Loucy (cell line): ENCODE results near the gene PLEKHG7.

ENCODE experiments used
- H2AFZ ChIP-seq: fragments of 200-600 bp; sonication (generic); 2 replicates; pipeline ENCODE4 v1.6.0; 2016; ENCODE audit warnings: antibody characterized with exemption, mild to moderate bottlenecking, low read length, moderate library complexity
- H3F3A ChIP-seq: fragments of 200-600 bp; 2 replicates; pipeline ENCODE4 v1.6.0; 2016; ENCODE audit warnings: antibody characterized with exemption, low read depth, mild to moderate bottlenecking
- H3K27me3 ChIP-seq: fragments of 200-600 bp; sonication (generic); 2 replicates; pipeline ENCODE4 v1.6.1; 2014; ENCODE audit warnings: low read length, mild to moderate bottlenecking; ENCODE audit not compliant: insufficient read depth, poor library complexity, severe bottlenecking
- H3K36me3 ChIP-seq: fragments of 200-600 bp; sonication (generic); 2 replicates; pipeline ENCODE4 v1.6.1; 2016; ENCODE audit warnings: low read length; ENCODE audit not compliant: insufficient read depth
- H3K4me1 ChIP-seq: fragments of 200-600 bp; sonication (generic); 2 replicates; pipeline ENCODE4 v1.5.1; 2014; ENCODE audit warnings: low read length, mild to moderate bottlenecking; ENCODE audit not compliant: insufficient read depth, poor library complexity, severe bottlenecking
- H3K4me2 ChIP-seq: fragments of 200-600 bp; sonication (generic); 2 replicates; pipeline ENCODE4 v1.6.0; 2014; ENCODE audit warnings: antibody characterized with exemption, low read length, low read depth, mild to moderate bottlenecking; ENCODE audit not compliant: poor library complexity, severe bottlenecking
- H3K4me3 ChIP-seq: fragments of 200-600 bp; sonication (generic); 2 replicates; pipeline ENCODE4 v1.5.1; 2014; ENCODE audit warnings: low read length, mild to moderate bottlenecking, mixed read lengths; ENCODE audit not compliant: poor library complexity, severe bottlenecking
- H3K79me2 ChIP-seq: fragments of 200-600 bp; sonication (generic); 2 replicates; pipeline ENCODE4 v1.6.1; 2014; ENCODE audit warnings: low read length; ENCODE audit not compliant: insufficient read depth
- H3K9ac ChIP-seq: fragments of 200-600 bp; sonication (generic); 2 replicates; pipeline ENCODE4 v1.6.0; 2014; ENCODE audit warnings: mild to moderate bottlenecking, low read depth, low read length, moderate library complexity; ENCODE audit not compliant: poor library complexity, severe bottlenecking
- H3K9me2 ChIP-seq: fragments of 200-600 bp; sonication (generic); replicated peaks from 2 replicates; pipeline ENCODE4 v1.6.1; 2016; ENCODE audit warnings: low read depth, low read length, mixed read lengths
- H3K9me3 ChIP-seq: fragments of 200-600 bp; sonication (generic); 2 replicates; pipeline ENCODE4 v1.6.1; 2014; ENCODE audit warnings: mild to moderate bottlenecking, antibody characterized with exemption, low read length, low read depth; ENCODE audit not compliant: insufficient read depth
- H4K20me1 ChIP-seq: fragments of 200-600 bp; sonication (generic); 2 replicates; pipeline ENCODE4 v1.6.0; 2014; ENCODE audit warnings: antibody characterized with exemption, low read length, mild to moderate bottlenecking; ENCODE audit not compliant: insufficient read depth, poor library complexity, severe bottlenecking
- CTCF ChIP-seq: fragments of 200-600 bp; sonication (generic); conservative IDR thresholded peaks from 2 replicates; pipeline ENCODE4 v1.5.1; 2014; ENCODE audit warnings: mild to moderate bottlenecking, antibody characterized with exemption, low read length
- EZH2phosphoT487 ChIP-seq: fragments of 200-600 bp; IDR thresholded peaks from 2 replicates; pipeline ENCODE4 v1.6.1; 2018; ENCODE audit warnings: antibody characterized with exemption, mild to moderate bottlenecking, moderate library complexity, borderline replicate concordance

Gene PLEKHG7

GRCh38 chr12:92707926-92708325 is 5.1 kb downstream of the PLEKHG7 start:
- Histone ChIP-seq H3F3A (no peaks in the 10 kb centered on the region), H3K4me3 (no peak overlapping the region), H2AFZ (no peak overlapping the region), H3K27me3 (no peaks in the 10 kb centered on the region), H3K79me2 (no peaks in the 10 kb centered on the region), H3K4me2 (no peak overlapping the region), H3K9me2 (no peaks in the 10 kb centered on the region), H3K9me3 (no peaks in the 10 kb centered on the region), H3K4me1 (no peaks in the 10 kb centered on the region), H3K9ac (no peak overlapping the region), H4K20me1 (no peaks in the 10 kb centered on the region), H3K36me3 (no peaks in the 10 kb centered on the region)
- TF ChIP-seq EZH2phosphoT487 (no peak), CTCF (no peak)

GRCh38 chr12:92715625-92716024 is 12.8 kb downstream of the PLEKHG7 start:
- TF ChIP-seq CTCF (no peak), EZH2phosphoT487 (no peak)
- 0 out of 2 replicates have a peak overlapping the region, but pooled peaks have one; percentile 46 for H2AFZ ChIP-seq
- H3K4me1 ChIP-seq: no peaks in the 10 kb centered on the region
- H3F3A ChIP-seq: no peaks in the 10 kb centered on the region
- no peak overlapping the region for H3K4me2 ChIP-seq
- no peaks in the 10 kb centered on the region for H3K27me3 ChIP-seq
- no peaks in the 10 kb centered on the region for H3K9me2 ChIP-seq
- H4K20me1 ChIP-seq: no peaks in the 10 kb centered on the region
- H3K9ac ChIP-seq: no peak overlapping the region
- no peaks in the 10 kb centered on the region for H3K79me2 ChIP-seq
- no peak overlapping the region for H3K4me3 ChIP-seq
- H3K36me3 ChIP-seq: no peaks in the 10 kb centered on the region
- H3K9me3 ChIP-seq: no peaks in the 10 kb centered on the region

GRCh38 chr12:92717202-92717601 is 14.4 kb downstream of the PLEKHG7 start:
- H3F3A ChIP-seq: no peaks in the 10 kb centered on the region
- TF ChIP-seq EZH2phosphoT487: no peak
- peak; percentile 84 for TF ChIP-seq CTCF
- 0 out of 2 replicates have a peak overlapping the region, but pooled peaks have one; percentile 20 for H2AFZ ChIP-seq

More at GRCh38 chr12:92717202-92717601, 14.4 kb downstream of the PLEKHG7 start:
- H3K36me3 ChIP-seq: no peaks in the 10 kb centered on the region
- H3K4me1 ChIP-seq: no peaks in the 10 kb centered on the region
- no peaks in the 10 kb centered on the region for H3K9me2 ChIP-seq
- no peak overlapping the region for H3K4me3 ChIP-seq
- H3K27me3 ChIP-seq: no peaks in the 10 kb centered on the region
- no peaks in the 10 kb centered on the region for H3K79me2 ChIP-seq
- H3K9ac ChIP-seq: no peak overlapping the region
- H3K4me2 ChIP-seq: no peak overlapping the region
- no peaks in the 10 kb centered on the region for H3K9me3 ChIP-seq
- H4K20me1 ChIP-seq: no peaks in the 10 kb centered on the region
